GM21381 (cell line): ENCODE measurements around the gene SLC22A14.
"Not testable (repeated sequence)": the region's sequence is repeated elsewhere in the genome, so short reads cannot be mapped to it uniquely, and the experiment has no call there.

ENCODE experiments used
- ATAC-seq: cut with Tn5 transposase; IDR thresholded peaks from one replicate; pipeline ENCODE4 v1.9.1; 2021; ENCODE audit warnings: mild to moderate bottlenecking, moderate library complexity; ENCODE audit not compliant: unreplicated experiment

SLC22A14 gene

GRCh38 chr3:38270606-38271005 is 11.5 kb upstream of the SLC22A14 start:
- no peak for ATAC-seq

DNA sequence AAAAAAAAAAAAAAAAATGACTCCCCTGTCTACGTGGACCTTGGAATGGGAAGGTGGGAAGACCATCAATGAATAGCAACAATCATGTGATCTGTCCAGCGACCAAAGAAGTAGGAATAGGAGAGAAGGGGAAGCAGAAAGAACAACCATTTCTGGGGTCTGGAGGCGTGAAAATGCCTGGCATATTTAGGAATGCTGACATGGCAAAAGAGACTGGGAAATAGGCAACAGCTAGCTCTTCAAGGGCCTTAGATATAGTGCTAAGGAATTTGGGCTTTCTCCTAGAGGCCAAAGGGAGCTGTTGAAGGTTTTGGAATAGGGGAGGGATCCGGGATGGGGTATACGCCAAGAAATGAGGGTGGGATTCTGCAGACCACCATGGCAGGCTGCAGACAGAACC is 10.5 kb upstream of the SLC22A14 start:
- ATAC-seq: no peak

GRCh38 chr3:38274864-38275649 is 7.0 kb upstream of the SLC22A14 start:
- no peak for ATAC-seq

DNA sequence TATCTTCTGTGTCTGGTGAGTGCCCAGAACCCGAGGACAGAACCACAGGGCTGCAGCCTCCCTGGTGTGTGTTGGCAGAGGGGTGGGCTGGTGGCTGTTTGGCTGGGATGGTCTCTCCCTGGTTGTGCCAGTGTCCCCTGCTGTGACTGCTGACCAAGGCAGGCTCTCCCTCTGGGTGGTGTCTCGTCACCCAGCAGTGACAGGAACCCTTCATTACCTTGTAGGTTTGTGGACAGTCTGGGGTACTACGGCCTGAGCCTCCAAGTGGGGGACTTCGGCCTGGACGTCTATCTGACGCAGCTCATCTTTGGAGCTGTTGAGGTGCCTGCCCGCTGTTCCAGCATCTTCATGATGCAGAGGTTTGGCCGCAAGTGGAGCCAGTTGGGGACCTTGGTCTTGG is 6.4 kb upstream of the SLC22A14 start:
- ATAC-seq: no peak

GRCh38 chr3:38276081-38276916 is 5.8 kb upstream of the SLC22A14 start:
- ATAC-seq: no peak

- ATAC-seq: no peak
Measured at GRCh38 chr3:38276917-38277630, 5.0 kb upstream of the SLC22A14 start.

DNA sequence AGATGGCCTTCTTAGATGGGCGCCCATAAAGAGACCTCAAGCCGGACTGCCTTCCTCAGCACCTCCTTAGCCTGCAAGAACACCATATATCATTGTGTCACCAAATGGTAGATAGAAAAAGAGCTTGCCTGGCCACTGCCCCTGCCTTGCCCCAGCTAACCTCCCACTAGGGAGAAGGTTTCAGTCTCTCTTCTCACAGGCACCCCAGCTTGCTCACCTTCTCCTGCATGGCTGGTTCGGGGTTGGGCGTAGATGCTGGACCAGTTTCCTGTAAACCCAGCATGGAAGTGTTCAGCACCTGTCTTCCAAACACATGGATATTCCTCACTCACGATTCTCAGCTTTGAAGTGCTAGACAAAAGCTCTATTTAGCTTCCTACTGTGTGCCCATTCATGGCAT is 3.3 kb upstream of the SLC22A14 start:
- ATAC-seq: no peak

DNA sequence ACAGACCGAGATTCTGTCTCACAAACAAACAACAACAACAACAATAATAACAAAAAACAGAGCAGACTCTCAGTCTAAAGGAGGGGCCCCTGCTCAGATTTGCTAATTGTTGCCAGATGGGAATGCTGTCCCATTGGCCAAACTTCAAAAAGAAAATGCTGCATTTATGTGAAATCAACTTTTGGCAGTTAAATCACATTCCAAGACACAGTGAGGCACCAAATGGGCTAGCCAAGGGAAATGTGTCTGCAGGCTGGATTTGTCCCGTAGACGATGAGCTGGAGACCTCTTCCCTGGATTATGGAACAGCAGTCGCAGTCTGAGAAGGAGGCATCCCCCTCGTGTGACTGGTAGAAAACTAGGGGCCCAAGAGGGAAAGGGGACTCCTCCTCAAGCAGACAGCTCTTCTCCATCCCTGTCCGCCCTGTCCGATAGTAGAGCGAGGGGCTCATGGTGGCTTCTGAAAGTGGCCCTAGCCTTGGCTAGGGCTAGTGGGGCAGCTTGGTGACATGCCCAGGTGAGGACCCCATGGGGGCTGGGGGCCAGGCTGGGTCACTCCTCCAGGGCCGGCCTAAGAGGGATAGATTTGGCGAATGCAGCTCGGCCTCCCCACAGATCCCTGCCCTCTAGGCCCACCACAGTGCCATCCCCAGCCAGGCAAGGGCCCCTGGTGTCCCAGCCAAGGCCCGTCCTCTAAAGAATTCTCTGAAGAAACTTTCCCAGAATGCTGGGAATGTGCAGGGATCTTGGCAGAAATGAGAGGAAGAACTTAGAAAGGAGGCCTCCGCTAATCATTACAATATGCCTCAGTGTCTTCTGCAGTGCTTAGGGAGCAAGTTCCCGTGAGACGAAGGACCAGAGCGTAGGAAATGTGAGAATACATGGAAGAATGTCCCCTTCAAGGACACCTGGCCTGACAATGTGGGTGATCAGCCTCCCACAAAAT is 2.0 kb downstream of the SLC22A14 start:
- ATAC-seq: no peak

- ATAC-seq: no peak
Measured at GRCh38 chr3:38284756-38285150, 2.7 kb downstream of the SLC22A14 start.

DNA sequence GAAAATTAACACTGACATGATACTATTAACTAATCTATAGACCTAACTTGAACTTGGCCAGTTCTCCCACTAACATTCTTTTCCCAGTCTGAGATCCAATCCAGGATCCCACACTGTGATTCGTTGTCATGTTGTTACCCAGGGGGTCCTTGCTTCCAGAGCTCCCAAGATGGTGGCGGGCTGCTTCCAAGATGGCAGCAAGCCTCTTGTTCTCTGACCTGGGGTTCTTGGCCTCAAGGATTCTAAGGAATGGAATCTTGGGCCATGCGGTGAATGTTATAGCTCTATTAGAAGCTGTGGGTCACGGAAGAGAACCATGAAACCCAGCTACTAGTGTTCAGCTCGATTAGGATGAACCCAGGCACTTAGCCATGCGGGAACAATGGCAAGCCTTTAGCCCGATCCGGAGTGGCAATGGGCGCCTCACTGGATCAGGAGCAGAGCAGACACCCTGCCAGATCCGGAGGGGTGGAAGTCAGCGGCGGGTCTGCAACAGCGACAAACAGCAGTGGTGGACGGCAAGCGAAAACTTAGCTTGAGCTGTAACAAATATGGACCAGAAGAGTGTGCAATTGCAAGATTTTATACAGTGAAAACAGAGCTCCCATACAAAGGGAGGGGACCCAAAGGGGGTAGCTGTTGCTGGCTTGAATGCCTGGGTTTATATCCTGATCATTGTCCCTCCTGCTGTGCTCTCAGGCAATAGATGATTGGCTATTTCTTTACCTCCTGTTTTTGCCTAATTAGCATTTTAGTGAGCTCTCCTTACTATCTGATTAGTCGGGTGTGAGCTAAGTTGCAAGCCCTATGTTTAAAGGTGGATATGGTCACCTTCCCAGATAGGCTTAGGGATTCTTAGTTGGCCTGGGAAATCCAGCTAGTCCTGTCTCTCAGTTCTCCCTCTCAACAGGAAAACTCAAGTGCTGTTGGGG is 7.5 kb downstream of the SLC22A14 start:
- not testable (repeated sequence) for ATAC-seq

- ATAC-seq: not testable (repeated sequence)
Measured at GRCh38 chr3:38297053-38297452, 15.0 kb downstream of the SLC22A14 start.

- ATAC-seq: no peak
Measured at GRCh38 chr3:38297537-38297936, 15.4 kb downstream of the SLC22A14 start.

- ATAC-seq: no peak
Measured at GRCh38 chr3:38297947-38298711, 16.0 kb downstream of the SLC22A14 start.

GRCh38 chr3:38306941-38307340 is 24.8 kb downstream of the SLC22A14 start:
- no peak for ATAC-seq

GRCh38 chr3:38307599-38307998 is 25.5 kb downstream of the SLC22A14 start:
- no peak for ATAC-seq

DNA sequence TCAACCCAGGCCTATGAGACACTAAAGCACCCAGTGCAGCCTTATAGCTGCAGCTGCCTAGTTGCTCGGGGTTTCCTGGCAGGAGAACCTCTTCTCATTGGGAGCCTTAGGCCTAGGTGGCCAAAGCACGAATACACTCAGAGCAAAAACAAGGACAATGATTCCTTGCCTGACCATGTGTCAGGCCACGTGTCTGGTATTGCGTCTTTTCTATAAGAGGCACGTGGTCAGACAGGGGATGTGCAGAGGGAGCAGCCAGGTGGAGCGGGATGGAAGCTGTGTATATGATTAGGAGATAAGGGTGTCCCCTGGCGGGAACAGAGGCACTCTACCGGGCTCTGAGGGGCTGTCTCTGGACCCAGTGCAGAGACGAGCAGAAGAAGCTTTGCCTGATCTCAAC is 26.4 kb downstream of the SLC22A14 start:
- ATAC-seq: no peak

- no peak for ATAC-seq
Measured at GRCh38 chr3:38311476-38311875, 29.4 kb downstream of the SLC22A14 start.

DNA sequence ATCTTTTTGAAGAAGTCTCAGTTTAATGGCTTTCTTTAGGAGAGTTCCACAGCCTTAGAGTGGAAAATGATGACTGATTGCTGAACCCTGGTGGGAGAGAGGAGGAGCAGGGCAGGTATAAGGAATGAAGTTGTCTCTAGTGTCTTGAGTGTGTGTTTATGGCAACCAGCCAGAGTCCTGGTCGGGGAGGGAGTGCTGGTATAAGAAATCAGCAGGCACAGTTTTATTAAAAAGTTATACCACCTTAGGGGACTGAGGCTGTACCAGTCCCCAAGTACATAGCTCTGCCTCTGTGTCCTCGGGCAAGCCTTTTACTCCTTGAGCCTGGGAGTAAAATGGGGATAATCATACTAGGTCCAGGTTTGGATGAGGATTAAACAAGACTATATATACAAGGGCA is 29.8 kb downstream of the SLC22A14 start:
- no peak for ATAC-seq

DNA sequence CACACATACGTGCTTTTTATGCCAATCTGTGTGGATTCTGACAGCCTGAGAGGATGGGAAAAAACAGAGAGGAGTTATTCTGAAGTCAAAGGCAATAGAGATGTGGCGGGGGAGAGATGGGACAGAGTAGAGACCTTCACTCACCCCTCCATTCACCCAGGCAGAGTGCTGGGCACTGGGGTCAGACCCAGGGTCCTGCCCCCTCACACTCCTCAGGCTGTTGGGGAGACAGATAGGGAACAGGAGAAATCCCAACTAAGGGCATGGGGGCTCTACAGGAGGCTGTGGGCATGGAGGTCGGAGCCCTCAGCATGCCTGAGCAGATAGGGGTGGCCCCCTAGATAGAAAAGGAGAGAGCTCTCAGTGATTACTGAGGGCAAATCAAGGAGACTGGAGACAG is 30.3 kb downstream of the SLC22A14 start:
- no peak for ATAC-seq
